ENCODE results near the gene VDAC1.

DNA sequence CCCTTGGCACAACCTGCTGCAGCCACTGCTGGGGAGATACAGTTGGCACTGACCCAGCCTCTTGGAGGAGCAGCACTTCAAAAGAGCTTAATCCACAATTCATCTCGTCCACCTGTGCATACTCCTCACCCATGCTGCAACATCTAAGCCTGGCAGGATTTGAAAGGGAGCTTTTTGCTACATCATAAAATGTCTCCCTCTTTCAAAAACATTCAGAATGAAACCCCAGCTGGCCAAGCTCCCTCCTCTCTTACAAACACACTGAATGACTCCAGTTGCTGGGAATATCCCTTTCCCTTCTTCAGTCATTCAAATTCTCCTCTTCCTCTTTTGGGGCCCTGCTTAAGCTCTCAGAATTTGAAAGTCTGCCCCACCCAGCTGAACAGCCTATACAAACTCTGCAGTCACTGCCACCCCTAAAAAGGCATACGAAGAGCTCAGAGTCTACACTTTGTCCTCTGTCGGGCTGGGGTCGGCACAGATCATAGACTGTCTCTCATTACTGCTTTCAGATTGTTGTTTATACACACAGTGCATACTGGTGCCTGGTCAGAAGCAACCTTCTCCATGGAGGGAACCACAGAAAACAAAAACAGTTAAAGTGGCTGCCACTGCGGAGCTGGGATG lies 27.5 kb downstream of the VDAC1 start:
- TF ChIP-seq, protein P1, sequence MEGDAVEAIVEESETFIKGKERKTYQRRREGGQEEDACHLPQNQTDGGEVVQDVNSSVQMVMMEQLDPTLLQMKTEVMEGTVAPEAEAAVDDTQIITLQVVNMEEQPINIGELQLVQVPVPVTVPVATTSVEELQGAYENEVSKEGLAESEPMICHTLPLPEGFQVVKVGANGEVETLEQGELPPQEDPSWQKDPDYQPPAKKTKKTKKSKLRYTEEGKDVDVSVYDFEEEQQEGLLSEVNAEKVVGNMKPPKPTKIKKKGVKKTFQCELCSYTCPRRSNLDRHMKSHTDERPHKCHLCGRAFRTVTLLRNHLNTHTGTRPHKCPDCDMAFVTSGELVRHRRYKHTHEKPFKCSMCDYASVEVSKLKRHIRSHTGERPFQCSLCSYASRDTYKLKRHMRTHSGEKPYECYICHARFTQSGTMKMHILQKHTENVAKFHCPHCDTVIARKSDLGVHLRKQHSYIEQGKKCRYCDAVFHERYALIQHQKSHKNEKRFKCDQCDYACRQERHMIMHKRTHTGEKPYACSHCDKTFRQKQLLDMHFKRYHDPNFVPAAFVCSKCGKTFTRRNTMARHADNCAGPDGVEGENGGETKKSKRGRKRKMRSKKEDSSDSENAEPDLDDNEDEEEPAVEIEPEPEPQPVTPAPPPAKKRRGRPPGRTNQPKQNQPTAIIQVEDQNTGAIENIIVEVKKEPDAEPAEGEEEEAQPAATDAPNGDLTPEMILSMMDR (IDR thresholded peaks at IDR 0.05), result no peak
- TF ChIP-seq POLR2AphosphoS5 (IDR thresholded peaks at IDR 0.05; ENCODE audit: low read depth, low read length), result no peak
- TF ChIP-seq TCF7L2 (IDR thresholded peaks at IDR 0.05; ENCODE audit: low read depth, low read length), result no peak
- no peak for TF ChIP-seq SIN3A (IDR thresholded peaks at IDR 0.05; ENCODE audit: borderline replicate concordance, insufficient read depth, low read depth, low read length)
